GM19240 (cell line): ENCODE results near the gene LDB1.

Source experiments
- DNase-seq: peaks from one replicate; pipeline ENCODE4 v3.0.0; 2011; ENCODE audit warnings: low spot score; ENCODE audit not compliant: insufficient read length

Gene LDB1

GRCh38 chr10:102113261-102113955, 6.8 kb downstream of the LDB1 start:
- DNase-seq, result no peak

- no peak for DNase-seq
These were observed 7.9 kb downstream of the LDB1 start for GRCh38 chr10:102112210-102112817.

GRCh38 chr10:102111276-102111675, 8.9 kb downstream of the LDB1 start:
- no peak for DNase-seq

DNA sequence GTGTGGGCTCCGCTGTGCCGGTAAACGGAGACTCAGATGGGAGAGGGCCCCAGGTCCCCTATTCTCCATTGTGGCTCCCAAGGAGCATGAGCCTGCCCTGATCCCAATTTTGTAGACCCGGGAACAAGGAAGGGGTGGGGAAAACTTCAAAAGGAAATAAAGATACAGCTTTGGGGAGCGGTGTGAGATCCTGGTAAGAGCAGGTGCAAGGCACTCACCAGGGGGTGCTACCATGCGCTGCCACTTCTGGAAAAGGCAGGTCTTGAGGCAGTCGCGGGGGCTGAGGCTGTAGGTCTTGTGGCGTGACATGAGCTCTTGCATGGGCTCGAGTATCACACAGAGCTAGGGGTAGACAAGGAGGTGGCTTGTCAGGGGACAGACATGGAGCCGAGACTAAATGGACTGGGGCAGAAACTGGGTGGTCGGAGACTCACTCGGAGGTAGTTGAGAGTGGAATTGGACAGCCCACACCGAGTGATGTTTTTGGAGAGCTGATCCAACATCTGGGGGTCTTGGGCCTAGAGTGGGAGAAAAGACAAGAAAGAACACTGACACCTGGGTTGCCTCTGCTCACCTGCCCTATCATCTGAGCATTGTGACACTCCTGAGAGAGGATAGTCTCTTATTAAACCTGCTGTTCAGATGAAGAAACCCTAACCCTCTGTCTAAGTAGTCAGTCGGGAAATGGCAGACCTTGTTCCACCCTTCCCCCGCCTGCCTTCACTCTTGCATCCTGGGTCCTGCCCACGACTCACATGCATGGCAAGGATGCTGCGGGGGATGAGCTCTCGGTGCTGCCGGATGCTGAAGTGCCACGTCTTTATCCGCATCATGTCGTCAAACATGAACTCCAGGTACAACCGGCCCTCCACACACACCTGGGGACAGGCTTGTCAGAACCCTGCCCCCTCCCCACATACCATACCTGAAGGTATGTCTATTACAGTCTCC, 10.7 kb downstream of the LDB1 start:
- DNase-seq, result no peak

DNA sequence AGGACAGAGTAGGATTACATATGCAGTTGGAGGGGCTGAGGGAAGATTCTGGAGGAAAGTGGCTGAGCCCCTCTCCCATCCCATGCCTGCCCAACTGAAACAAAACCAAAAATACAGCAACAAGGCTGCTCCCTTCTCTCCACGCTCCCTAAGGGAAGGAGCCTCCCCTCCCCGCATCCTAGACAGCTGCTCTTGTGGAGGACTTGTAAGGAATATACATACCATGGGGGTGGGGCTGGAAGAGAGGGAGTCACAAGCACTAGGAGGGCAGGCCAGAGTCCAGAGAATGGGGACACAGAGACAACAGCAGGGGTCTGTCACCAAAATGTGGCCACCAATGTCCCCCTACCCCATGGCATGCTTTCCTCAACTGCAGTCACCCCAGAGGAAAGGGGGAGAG, 13.2 kb downstream of the LDB1 start:
- no peak for DNase-seq

DNA sequence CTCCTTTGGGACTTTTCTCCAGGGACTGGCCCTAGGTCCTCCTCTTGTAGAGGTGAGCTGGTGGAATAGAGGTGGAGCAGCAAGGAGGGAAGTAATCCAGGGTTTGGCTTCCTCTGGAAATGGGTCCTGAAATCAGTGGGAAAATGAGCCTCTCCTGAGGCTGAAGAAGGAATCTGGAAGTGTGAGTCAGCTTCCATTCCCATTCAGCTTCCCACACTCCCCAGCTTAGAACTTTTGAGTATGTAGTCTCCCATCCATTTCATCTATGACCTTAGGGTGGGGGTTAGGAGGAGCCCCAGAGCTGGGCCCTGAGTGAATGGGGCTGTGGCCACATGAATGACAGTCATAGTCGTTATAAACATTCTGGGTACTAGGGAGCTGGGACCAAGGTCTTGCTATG, 17.7 kb downstream of the LDB1 start:
- DNase-seq, result no peak

DNA sequence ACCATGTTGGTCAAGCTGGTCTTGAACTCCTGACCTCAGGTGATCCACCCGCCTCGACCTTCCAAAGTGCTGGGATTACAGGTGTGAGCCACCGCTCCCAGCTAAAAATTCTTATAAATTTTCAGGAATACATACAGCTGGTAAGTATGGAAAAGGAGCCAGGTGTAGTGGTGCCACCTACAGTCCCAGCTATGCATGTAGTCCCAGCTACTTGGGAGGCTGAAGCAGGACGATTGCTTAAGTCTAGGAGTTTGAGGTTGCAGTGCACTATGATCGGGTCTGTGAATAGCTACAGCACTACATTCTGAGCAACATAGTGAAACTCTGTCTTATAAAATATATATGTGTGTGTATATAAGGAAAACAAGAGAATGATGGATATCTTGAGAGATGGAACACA, 19.0 kb downstream of the LDB1 start:
- no peak for DNase-seq

- DNase-seq, result no peak
These were observed 23.7 kb downstream of the LDB1 start for GRCh38 chr10:102096449-102096848.

DNA sequence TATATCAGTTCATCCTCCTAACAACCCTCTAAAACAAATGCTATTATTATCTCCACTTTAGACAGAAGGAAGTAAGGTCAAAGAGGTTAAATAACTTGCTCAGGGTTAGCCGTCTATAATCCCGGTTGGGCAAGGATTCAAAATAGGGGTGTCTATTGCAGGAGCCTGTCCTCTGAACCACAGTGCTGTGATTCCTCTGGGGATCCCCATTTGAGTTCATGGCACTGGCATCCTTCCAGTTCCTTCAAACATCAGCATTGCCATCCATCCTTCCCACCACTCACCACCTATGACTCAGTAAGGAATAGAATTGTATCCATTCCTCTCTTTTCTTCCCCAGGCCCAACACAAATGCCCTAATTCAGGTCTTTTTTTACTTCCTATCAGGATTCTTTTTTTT, 29.4 kb downstream of the LDB1 start:
- no peak for DNase-seq

- no peak for DNase-seq
These were observed 34.0 kb downstream of the LDB1 start for GRCh38 chr10:102086196-102086595.

DNA sequence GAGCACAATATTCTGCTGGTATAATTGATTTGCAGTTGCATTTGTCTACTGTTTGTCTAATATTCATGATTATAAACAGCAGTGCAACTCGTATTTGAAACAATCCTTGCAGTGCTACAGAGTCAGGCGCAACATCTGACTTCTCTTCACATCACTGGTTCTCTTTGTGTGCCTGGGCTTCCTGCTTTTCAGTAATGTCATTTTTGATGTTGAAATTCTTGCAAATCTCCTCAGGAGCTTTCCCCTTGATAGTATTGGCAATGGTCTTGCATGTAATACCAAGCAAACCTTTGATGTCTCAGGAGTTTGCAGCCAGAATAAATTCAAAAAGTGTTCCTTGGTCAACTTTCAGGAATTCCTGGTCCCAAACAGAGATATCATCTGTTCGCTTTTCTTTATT, 34.8 kb downstream of the LDB1 start:
- DNase-seq, result no peak

DNA sequence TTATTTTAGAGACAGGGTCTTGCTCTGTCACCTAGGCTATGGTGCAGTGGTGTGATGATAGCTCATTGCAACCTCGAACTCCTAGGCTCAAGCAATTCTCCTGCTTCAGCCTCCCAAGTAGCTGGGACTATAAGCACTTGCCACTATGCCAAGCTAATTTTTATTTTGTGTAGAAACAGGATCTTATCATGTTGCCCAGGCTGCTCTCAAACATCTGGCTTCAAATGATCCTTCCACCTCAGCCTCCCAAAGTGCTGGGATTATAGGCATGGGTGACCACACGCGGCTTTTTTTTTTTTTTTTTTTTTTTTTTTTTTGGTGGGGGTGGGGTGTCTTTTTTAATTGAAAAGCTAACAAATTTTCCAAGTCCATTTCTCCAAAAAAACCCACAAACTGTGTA, 36.6 kb downstream of the LDB1 start:
- no peak for DNase-seq

DNA sequence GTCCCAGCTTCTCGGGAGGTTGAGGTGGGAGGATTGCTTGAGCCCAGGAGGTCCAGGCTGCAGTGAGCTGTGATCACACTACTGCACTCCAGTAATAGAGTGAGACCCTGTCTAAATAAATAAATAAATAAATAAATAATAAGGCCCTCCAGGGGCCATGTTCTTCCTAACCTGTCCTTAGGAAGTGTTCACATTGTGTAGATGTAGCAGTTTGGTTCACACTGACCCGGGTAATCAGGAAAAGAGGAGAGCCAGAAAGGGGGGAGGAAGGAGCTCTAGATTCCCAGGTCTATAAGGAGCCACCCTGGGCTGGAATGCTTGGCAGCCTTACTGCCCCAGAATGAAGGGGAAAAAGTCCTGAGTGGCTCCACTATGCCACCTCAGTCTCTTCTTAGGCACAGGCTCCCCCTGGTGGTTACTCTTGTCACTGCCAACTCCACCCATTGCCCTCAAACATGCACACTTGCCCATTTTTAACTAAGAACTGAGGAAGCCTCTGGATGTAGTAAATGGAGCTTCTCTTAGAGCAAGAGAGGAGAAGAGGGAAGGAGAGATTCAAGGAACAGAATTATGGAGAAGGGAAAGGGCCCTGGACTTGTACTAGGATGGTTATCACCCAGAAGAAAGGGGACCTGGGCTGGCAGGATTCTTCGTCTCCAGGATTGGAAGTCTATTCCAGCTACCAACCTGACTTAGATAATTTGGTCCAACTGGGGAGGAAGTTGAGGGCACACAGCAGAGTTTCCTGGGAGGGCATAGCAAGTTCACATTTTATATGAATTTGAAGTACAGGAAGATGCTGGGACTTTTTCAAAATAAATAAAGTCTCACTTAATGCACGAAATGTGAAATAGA, 47.3 kb downstream of the LDB1 start:
- peak; percentile 73 for DNase-seq

DNA sequence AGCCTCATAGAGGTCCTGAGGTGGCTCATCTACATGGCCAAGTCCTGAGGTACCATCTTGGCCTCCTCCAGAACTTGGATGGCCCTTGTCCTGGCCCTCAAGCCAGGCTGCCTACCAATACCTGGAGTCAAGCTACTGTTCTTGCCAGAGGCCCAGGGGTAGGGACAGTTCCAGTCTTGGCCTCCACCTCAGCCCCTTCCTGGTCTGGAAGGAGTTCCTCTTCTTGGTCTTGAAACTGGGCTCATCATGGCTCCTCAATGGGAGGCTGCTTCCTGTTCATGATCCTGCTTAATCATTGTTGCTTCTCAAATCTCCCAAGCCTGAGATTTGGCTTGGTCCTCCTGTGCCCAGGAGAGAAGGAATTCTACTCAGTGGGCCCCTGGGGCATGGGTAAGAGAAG, 51.1 kb downstream of the LDB1 start:
- DNase-seq, result no peak

GRCh38 chr10:102068216-102068615, 52.0 kb downstream of the LDB1 start:
- no peak for DNase-seq

- no peak for DNase-seq
These were observed 52.9 kb downstream of the LDB1 start for GRCh38 chr10:102067091-102067916.

- DNase-seq, result no peak
These were observed 53.6 kb downstream of the LDB1 start for GRCh38 chr10:102066399-102067088.

DNA sequence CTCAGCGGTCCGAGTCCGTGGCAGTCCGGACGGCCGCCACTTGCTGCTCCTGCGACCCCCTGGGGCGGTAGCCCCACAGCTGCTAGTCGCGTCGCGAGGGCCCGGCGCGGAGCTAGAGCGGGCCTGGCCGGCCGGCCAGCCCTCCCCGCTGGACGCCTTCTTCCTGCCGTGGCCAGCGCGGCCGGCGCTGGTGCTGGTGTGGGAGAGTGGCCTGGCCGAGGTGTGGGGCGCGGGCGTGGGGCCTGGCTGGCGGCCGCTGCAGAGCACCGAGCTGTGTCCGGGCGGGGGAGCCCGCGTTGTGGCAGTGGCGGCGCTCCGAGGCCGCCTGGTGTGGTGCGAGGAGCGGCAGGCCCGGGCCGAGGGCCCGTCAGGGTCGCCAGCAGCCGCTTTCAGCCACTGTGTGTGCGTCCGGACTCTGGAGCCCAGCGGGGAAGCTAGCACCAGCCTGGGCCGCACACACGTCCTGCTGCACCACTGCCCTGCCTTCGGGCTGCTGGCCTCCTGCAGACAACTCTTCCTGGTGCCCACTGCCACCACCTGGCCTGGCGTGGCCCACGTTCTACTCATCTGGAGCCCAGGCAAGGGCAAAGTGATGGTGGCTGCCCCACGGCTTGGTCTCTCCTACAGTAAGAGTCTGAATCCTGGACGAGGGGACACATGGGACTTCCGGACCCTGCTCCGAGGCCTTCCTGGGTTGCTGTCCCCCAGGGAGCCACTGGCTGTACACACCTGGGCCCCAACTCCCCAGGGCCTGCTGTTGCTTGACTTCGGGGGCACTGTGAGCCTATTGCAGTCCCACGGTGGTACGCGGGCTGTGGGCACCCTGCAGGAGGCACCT, 54.4 kb downstream of the LDB1 start:
- no peak for DNase-seq
